PC-9 (cell line): ENCODE data around the gene NUP50. TPM values are rescaled to one million over a fixed set of nuclear protein-coding genes. Genes with fewer than 3 reads are reported as not detected.

Source experiments
- BruUV-seq: library from RNA; stranded (reverse); fragments of 400-500 nt; replicated peaks from 2 replicates; lab custom pipeline; 2021; lab: Mats Ljungman, UMichigan
- CTCF ChIA-PET: fragments of 300-600 bp; sonication (Branson Sonifier 250); formaldehyde crosslinking; loops from one replicate; lab custom pipeline; 2022; ENCODE audit warnings: antibody characterized with exemption; lab: Charles Lee
- POLR2A ChIA-PET: fragments of 300-600 bp; sonication (Branson Sonifier 250); formaldehyde crosslinking; loops from one replicate; lab custom pipeline; 2022; ENCODE audit warnings: antibody characterized with exemption; ENCODE audit not compliant: unreplicated experiment; lab: Charles Lee
- DNase-seq, 2 experiments: peaks; one replicate each; pipeline versions ENCODE4 v3.0.0 to v3.0.0-alpha.2; 2015 to 2022; ENCODE audit warnings: mixed read lengths in 1 of 2
- H2AFZ ChIP-seq: fragments of 200-600 bp; sonication (generic); 2 replicates; pipeline ENCODE4 v1.8.1; 2017; ENCODE audit warnings: antibody characterized with exemption
- H3F3A ChIP-seq: fragments of 200-600 bp; sonication (generic); 2 replicates; pipeline ENCODE4 v1.8.1; 2017; ENCODE audit warnings: antibody characterized with exemption, mild to moderate bottlenecking, low read depth; ENCODE audit not compliant: insufficient read depth
- H3K27ac ChIP-seq: fragments of 200-600 bp; sonication (generic); 2 replicates; pipeline ENCODE4 v1.6.1; 2016; ENCODE audit warnings: mixed run types
- H3K27me3 ChIP-seq: fragments of 200-600 bp; sonication (generic); 2 replicates; pipeline ENCODE4 v1.6.1; 2016; ENCODE audit warnings: low read depth, mixed run types; ENCODE audit not compliant: insufficient read depth
- H3K36me3 ChIP-seq: fragments of 200-600 bp; sonication (generic); 2 replicates; pipeline ENCODE4 v1.6.1; 2016; ENCODE audit warnings: low read depth, mixed run types
- H3K4me1 ChIP-seq: fragments of 200-600 bp; sonication (generic); replicated peaks from 2 replicates; pipeline ENCODE4 v1.6.1; 2016; ENCODE audit warnings: mixed run types; ENCODE audit not compliant: insufficient read depth
- H3K4me2 ChIP-seq: fragments of 200-600 bp; sonication (generic); 2 replicates; pipeline ENCODE4 v1.6.1; 2017; ENCODE audit warnings: mixed run types
- H3K4me3 ChIP-seq: fragments of 200-600 bp; sonication (generic); 2 replicates; pipeline ENCODE4 v1.6.1; 2016; ENCODE audit warnings: mixed run types
- H3K79me2 ChIP-seq: fragments of 200-600 bp; sonication (generic); 2 replicates; pipeline ENCODE4 v1.6.1; 2017; ENCODE audit warnings: low read depth, mixed run types
- H3K9me2 ChIP-seq: fragments of 200-600 bp; sonication (generic); 2 replicates; pipeline ENCODE4 v1.8.1; 2017; ENCODE audit warnings: mild to moderate bottlenecking; ENCODE audit not compliant: insufficient read depth
- H3K9me3 ChIP-seq: fragments of 200-600 bp; sonication (generic); 2 replicates; pipeline ENCODE4 v1.8.1; 2016; ENCODE audit warnings: low read depth; ENCODE audit not compliant: insufficient read depth
- H4K20me1 ChIP-seq: fragments of 200-600 bp; sonication (generic); 2 replicates; pipeline ENCODE4 v1.8.1; 2017; ENCODE audit not compliant: insufficient read depth
- CTCF ChIP-seq: fragments of 200-600 bp; sonication (generic); conservative IDR thresholded peaks from 2 replicates; pipeline ENCODE4 v1.6.1; 2017; ENCODE audit warnings: mixed run types, antibody characterized with exemption, mild to moderate bottlenecking, moderate library complexity
- EZH2 ChIP-seq: fragments of 200-600 bp; sonication (generic); IDR thresholded peaks from 2 replicates; pipeline ENCODE4 v1.8.0; 2017; ENCODE audit warnings: antibody characterized with exemption, low read depth
- intact Hi-C: fragments of 100-400 bp; cut with micrococcal nuclease; formaldehyde crosslinking; loops from one replicate; pipeline ENCODE4 v1.10.0; 2022; ENCODE audit not compliant: unreplicated experiment
- total RNA-seq: library from RNA; stranded (reverse); gene quantifications from 2 replicates; pipeline ENCODE4 v1.2.3, GENCODE V29; 2021

NUP50 gene
- total RNA-seq, 1 experiment from 2014 or later: 84.0 TPM

GRCh38 chr22:45129703-45130524, 33.8 kb upstream of the NUP50 start:
- CTCF ChIA-PET: no interaction called here
- no peaks in the 10 kb centered on the region for H4K20me1 ChIP-seq
- peaks cover 9% of the 10 kb centered on the region; the same call in 1 of the 2 replicates for H3F3A ChIP-seq
- no peaks in the 10 kb centered on the region for H3K79me2 ChIP-seq
- H3K9me2 ChIP-seq: no peaks in the 10 kb centered on the region
- DNase-seq: no peak
- TSS peak; percentile 8 for BruUV-seq
- H3K4me2 ChIP-seq: no peak overlapping the region
- intact Hi-C loops: no loop called here
- 0 out of 2 replicates have a peak, but pooled peaks cover 13% of the 10 kb centered on the region for H3K36me3 ChIP-seq
- H3K27ac ChIP-seq: no peak overlapping the region
- POLR2A ChIA-PET: no interaction called here
- H3K27me3 ChIP-seq: peaks cover 5% of the 10 kb centered on the region; the same call in 1 of the 2 replicates
- 0 out of 2 replicates have a peak overlapping the region, but pooled peaks have one; percentile 15 for H2AFZ ChIP-seq
- TF ChIP-seq CTCF (no peak), EZH2 (no peak)
- no peaks in the 10 kb centered on the region for H3K4me1 ChIP-seq
- no peak overlapping the region for H3K4me3 ChIP-seq
- H3K9me3 ChIP-seq: no peaks in the 10 kb centered on the region

- H3K9me3 ChIP-seq: no peaks in the 10 kb centered on the region
- no peaks in the 10 kb centered on the region; the same call in 1 of the 2 replicates for H3K27me3 ChIP-seq
- intact Hi-C loops: no loop called here
- no peak overlapping the region for H2AFZ ChIP-seq
- no peaks in the 10 kb centered on the region for H4K20me1 ChIP-seq
- no peaks in the 10 kb centered on the region for H3K4me1 ChIP-seq
- H3K36me3 ChIP-seq: 0 out of 2 replicates have a peak, but pooled peaks cover 15% of the 10 kb centered on the region
- CTCF ChIA-PET: no interaction called here
- no peak overlapping the region for H3K27ac ChIP-seq
- BruUV-seq: no TSS peak
- no peaks in the 10 kb centered on the region for H3K79me2 ChIP-seq
- no peaks in the 10 kb centered on the region for H3K9me2 ChIP-seq
- POLR2A ChIA-PET: no interaction called here
- H3K4me3 ChIP-seq: no peak overlapping the region
- no peak for DNase-seq
- H3K4me2 ChIP-seq: no peak overlapping the region
- peaks cover 9% of the 10 kb centered on the region; the same call in 1 of the 2 replicates for H3F3A ChIP-seq
- TF ChIP-seq CTCF: no peak
- TF ChIP-seq EZH2: no peak
Measured at GRCh38 chr22:45130891-45131290, 32.8 kb upstream of the NUP50 start.

GRCh38 chr22:45131749-45132148, 32.0 kb upstream of the NUP50 start:
- peaks cover 13% of the 10 kb centered on the region for H3F3A ChIP-seq
- no peak overlapping the region for H3K27ac ChIP-seq
- intact Hi-C loops: no loop called here
- POLR2A ChIA-PET: no interaction called here
- no peak overlapping the region for H3K4me3 ChIP-seq
- H3K4me1 ChIP-seq: no peaks in the 10 kb centered on the region
- H3K9me3 ChIP-seq: no peaks in the 10 kb centered on the region
- no peaks in the 10 kb centered on the region for H3K79me2 ChIP-seq
- no peaks in the 10 kb centered on the region for H4K20me1 ChIP-seq
- no peak for DNase-seq
- CTCF ChIA-PET: no interaction called here
- no peaks in the 10 kb centered on the region; the same call in 1 of the 2 replicates for H3K27me3 ChIP-seq
- no peak overlapping the region for H3K4me2 ChIP-seq
- H2AFZ ChIP-seq: no peak overlapping the region
- BruUV-seq: no TSS peak
- TF ChIP-seq CTCF: no peak
- TF ChIP-seq EZH2: no peak
- no peaks in the 10 kb centered on the region for H3K9me2 ChIP-seq
- 0 out of 2 replicates have a peak, but pooled peaks cover 15% of the 10 kb centered on the region for H3K36me3 ChIP-seq
